Measurements from ENCODE around the gene MOXD1. TPM values are rescaled to one million over a fixed set of nuclear protein-coding genes. Genes with fewer than 3 reads are reported as not detected.

Gene MOXD1
- total RNA-seq, 2 donors from 2014 or later = 4.0 to 5.5 TPM

- Histone ChIP-seq H3K27ac (no peak overlapping the region), H3K4me1 (replicated peaks) (no peaks in the 10 kb centered on the region), H3K27me3 (replicated peaks; ENCODE audit: insufficient read depth) (no peaks in the 10 kb centered on the region), H3K4me3 (no peak overlapping the region), H3K9me3 (no peaks in the 10 kb centered on the region), H3K36me3 (no peaks in the 10 kb centered on the region)
- TF ChIP-seq POLR2A (IDR thresholded peaks at IDR 0.05) = no peak
- TF ChIP-seq POLR2AphosphoS5 (IDR thresholded peaks at IDR 0.05) = no peak
- TF ChIP-seq CTCF (IDR thresholded peaks at IDR 0.05) = no peak
- intact Hi-C loops (cut with DNase I) = no loop called here
- no peak for DNase-seq (ENCODE audit: low spot score)
- WGBS = 79% methylated on average over 5 of the region's 5 CpGs
Measured at GRCh38 chr6:132414761-132415160, 13.5 kb upstream of the MOXD1 start.

GRCh38 chr6:132414322-132414721 lies 13.0 kb upstream of the MOXD1 start:
- no peak for DNase-seq (ENCODE audit: low spot score)
- Histone ChIP-seq H3K27me3 (replicated peaks; ENCODE audit: insufficient read depth) (no peaks in the 10 kb centered on the region), H3K9me3 (no peaks in the 10 kb centered on the region), H3K36me3 (no peaks in the 10 kb centered on the region), H3K4me3 (no peak overlapping the region), H3K27ac (no peak overlapping the region), H3K4me1 (replicated peaks) (no peaks in the 10 kb centered on the region)
- intact Hi-C loops (cut with DNase I) = no loop called here
- TF ChIP-seq POLR2A (IDR thresholded peaks at IDR 0.05) = no peak
- TF ChIP-seq POLR2AphosphoS5 (IDR thresholded peaks at IDR 0.05) = no peak
- TF ChIP-seq CTCF (IDR thresholded peaks at IDR 0.05) = no peak
- 34% methylated on average over 6 of the region's 6 CpGs for WGBS

GRCh38 chr6:132413499-132413802 lies 12.2 kb upstream of the MOXD1 start:
- intact Hi-C loops (cut with DNase I) = no loop called here
- Histone ChIP-seq H3K9me3 (no peaks in the 10 kb centered on the region), H3K27me3 (replicated peaks; ENCODE audit: insufficient read depth) (no peaks in the 10 kb centered on the region), H3K4me3 (no peak overlapping the region), H3K27ac (no peak overlapping the region), H3K4me1 (replicated peaks) (no peaks in the 10 kb centered on the region), H3K36me3 (no peaks in the 10 kb centered on the region)
- TF ChIP-seq CTCF (IDR thresholded peaks at IDR 0.05) = no peak
- no peak for TF ChIP-seq POLR2AphosphoS5 (IDR thresholded peaks at IDR 0.05)
- TF ChIP-seq POLR2A (IDR thresholded peaks at IDR 0.05) = no peak
- 25% methylated on average over 1 of the region's 1 CpG for WGBS
- no peak for DNase-seq (ENCODE audit: low spot score)

GRCh38 chr6:132412656-132413498 lies 11.6 kb upstream of the MOXD1 start:
- WGBS = 96% methylated on average over 5 of the region's 5 CpGs
- no peak overlapping the region for H3K4me3 ChIP-seq
- intact Hi-C loops (cut with DNase I) = no loop called here

More at GRCh38 chr6:132412656-132413498, 11.6 kb upstream of the MOXD1 start:
- Histone ChIP-seq H3K27ac (no peak overlapping the region), H3K9me3 (no peaks in the 10 kb centered on the region), H3K27me3 (replicated peaks; ENCODE audit: insufficient read depth) (no peaks in the 10 kb centered on the region), H3K4me1 (replicated peaks) (no peaks in the 10 kb centered on the region), H3K36me3 (no peaks in the 10 kb centered on the region)
- no peak for DNase-seq (ENCODE audit: low spot score)
- TF ChIP-seq POLR2AphosphoS5 (IDR thresholded peaks at IDR 0.05) = no peak
- no peak for TF ChIP-seq CTCF (IDR thresholded peaks at IDR 0.05)
- no peak for TF ChIP-seq POLR2A (IDR thresholded peaks at IDR 0.05)

All from prostate gland (tissue), 2 donors.